DMS 273 (cell line): ENCODE measurements around the gene TECR.
A peak's percentile ranks its signal among the peaks of the same experiment; 100 is the strongest.
"Not testable (repeated sequence)": the region's sequence is repeated elsewhere in the genome, so short reads cannot be mapped to it uniquely, and the experiment has no call there.

Source experiments
- DNase-seq: peaks from one replicate; lab custom pipeline; 2025; ENCODE audit not compliant: unreplicated experiment; lab: John Stamatoyannopoulos, UW

TECR gene

GRCh38 chr19:14529254-14530004, at the start of gene TECR:
Gene TECR, plus strand, starts transcription at chr19:14529594. Its CDS starts 103 bp downstream, at chr19:14529697.
- peak; percentile 100 for DNase-seq

- peak; percentile 75 for DNase-seq
Observed at GRCh38 chr19:14479975-14480699, 49.3 kb upstream of the TECR start.

GRCh38 chr19:14480700-14481079, 48.7 kb upstream of the TECR start:
- DNase-seq = no peak

- no peak for DNase-seq
Observed at GRCh38 chr19:14482172-14482941, 47.0 kb upstream of the TECR start.

- no peak for DNase-seq
Observed at GRCh38 chr19:14487370-14488125, 41.8 kb upstream of the TECR start.

GRCh38 chr19:14492756-14493337, 36.5 kb upstream of the TECR start:
- DNase-seq = peak; percentile 83

GRCh38 chr19:14494411-14494810, 35.0 kb upstream of the TECR start:
- no peak for DNase-seq

- no peak for DNase-seq
Observed at GRCh38 chr19:14494910-14495671, 34.3 kb upstream of the TECR start.

GRCh38 chr19:14495672-14496028, 33.7 kb upstream of the TECR start:
- DNase-seq = no peak

- DNase-seq = peak; percentile 99
Observed at GRCh38 chr19:14496029-14496833, 33.2 kb upstream of the TECR start, which contains the start of gene GIPC1. Gene GIPC1, minus strand, starts transcription at chr19:14496127. Its CDS starts 13,151 bp downstream, at chr19:14482976.

- no peak for DNase-seq
Observed at GRCh38 chr19:14496834-14497227, 32.6 kb upstream of the TECR start.

- DNase-seq = peak; percentile 47
Observed at GRCh38 chr19:14497228-14497921, 32.0 kb upstream of the TECR start.

GRCh38 chr19:14502334-14503092, 26.9 kb upstream of the TECR start:
- no peak for DNase-seq

- no peak for DNase-seq
Observed at GRCh38 chr19:14503285-14503684, 26.1 kb upstream of the TECR start.

- not testable (repeated sequence) for DNase-seq
Observed at GRCh38 chr19:14504575-14504974, 24.8 kb upstream of the TECR start.

GRCh38 chr19:14505488-14506239, 23.7 kb upstream of the TECR start:
- DNase-seq = peak; percentile 77
